GM18508 (cell line): Measurements from ENCODE around the gene RNF227.
"Not testable (repeated sequence)": the region's sequence is repeated elsewhere in the genome, so short reads cannot be mapped to it uniquely, and the experiment has no call there.

Experiments used
- ATAC-seq: cut with Tn5 transposase; IDR thresholded peaks from one replicate; pipeline ENCODE4 v1.9.1; 2021; ENCODE audit warnings: moderate number of reproducible peaks; ENCODE audit not compliant: insufficient read depth, unreplicated experiment

Gene RNF227

GRCh38 chr17:7867881-7868329 is 48.2 kb downstream of the RNF227 start:
- no peak for ATAC-seq

GRCh38 chr17:7864995-7865650 is 51.0 kb downstream of the RNF227 start:
- ATAC-seq = no peak

GRCh38 chr17:7864384-7864783 is 51.7 kb downstream of the RNF227 start:
- ATAC-seq = not testable (repeated sequence)
